GM21576 (cell line): ENCODE data around the gene ATP13A1.

Source experiments
- ATAC-seq: cut with Tn5 transposase; IDR thresholded peaks from one replicate; pipeline ENCODE4 v1.9.1; 2021; ENCODE audit warnings: mild to moderate bottlenecking, moderate library complexity; ENCODE audit not compliant: unreplicated experiment

The ATP13A1 gene

DNA sequence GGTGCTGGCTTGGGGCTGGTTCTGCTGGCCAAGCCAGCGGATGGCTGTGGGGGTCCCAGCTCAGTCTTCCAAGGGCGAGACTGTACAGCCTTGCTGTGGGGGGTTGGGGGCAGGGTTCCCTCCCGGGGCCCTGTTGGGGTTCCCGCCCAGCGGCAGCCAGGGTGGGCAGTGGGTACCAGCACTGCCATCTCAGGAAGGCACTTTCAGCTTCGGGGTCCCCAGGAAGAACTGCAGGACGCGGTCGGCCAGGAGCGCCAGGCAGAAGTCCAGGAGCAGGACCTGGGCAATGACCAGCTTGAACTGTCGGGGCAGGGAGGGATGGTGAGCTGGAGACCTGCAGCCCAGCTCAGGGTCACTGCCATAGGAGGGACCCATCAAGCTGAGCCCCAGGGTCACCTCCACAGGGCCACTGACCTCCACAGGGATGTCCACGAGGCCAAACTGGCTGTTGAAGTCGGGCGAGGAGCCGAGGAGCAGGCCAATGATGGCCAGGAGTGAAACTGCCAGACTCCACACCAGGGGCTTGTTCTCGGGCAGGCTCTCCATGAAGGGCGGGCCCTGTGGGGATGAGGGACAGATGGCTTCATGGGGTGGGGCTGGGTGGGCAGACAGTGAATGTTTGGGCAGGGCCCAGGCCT is 18.1 kb downstream of the ATP13A1 start:
- no peak for ATAC-seq

DNA sequence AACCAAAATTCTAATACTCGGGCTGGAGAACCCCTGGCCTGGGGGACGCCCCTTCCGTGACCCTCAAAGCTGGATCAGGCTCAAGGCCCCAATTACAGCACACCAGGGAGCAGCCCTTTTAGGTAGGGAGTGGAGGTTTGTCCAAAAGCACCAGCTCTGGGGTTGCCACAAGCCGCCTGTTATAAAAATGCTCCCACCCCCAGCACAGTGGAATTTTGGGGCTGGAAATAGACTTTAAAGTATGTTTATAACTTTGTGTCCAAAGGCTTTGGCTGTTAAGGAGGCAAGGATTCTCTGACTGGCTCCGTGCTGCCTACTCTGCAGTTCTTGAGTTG is 19.5 kb downstream of the ATP13A1 start:
- ATAC-seq: no peak

DNA sequence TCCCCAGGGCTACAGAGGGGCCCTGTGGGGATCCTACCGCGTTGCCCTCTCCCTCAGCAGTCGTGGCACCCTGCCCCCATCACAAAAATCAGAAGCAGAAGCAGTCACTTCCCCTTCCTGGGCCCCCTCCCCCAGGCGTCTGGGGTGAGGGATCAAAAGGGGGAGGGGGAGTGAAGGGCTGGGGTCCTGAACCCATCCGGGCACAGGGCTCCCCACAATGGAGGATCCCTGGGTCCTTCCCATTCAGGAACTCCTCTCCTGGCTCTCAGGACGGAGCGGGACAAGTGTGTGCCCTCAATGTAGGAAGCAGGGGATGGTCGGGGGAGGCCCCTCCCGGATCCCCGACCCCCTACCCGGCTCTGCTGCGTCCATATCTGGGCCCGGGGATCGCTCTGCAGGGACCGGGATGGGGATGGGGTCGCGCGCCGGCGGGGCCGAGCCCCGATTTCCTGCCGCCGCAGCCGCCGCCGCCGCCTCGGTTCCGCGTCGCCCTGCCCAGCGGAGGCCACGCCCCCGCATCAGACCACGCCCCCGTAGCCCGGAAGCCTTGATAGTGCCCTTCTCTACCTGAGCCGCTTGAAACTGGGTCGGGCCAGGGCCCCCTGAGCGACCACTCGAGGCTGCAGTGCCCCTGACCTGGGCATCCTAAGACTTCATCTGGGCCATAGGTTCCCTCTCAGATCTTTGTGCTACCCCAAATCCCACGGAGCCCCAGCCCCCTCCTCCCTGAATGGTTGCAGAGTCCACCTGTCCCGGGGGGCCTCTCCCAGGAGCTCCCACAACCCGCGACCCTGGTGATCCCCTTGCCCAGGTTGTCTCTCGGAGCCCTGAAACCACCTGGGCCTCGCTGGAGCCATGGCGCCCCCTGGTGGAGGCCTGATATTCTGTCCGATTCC is 20.1 kb downstream of the ATP13A1 start, which contains the start of gene GMIP:
GMIP (minus strand) TSS at position 500 of the 896 bp plus-strand sequence; CDS start at position 372, 128 bp downstream.
- peak; percentile 59 for ATAC-seq

DNA sequence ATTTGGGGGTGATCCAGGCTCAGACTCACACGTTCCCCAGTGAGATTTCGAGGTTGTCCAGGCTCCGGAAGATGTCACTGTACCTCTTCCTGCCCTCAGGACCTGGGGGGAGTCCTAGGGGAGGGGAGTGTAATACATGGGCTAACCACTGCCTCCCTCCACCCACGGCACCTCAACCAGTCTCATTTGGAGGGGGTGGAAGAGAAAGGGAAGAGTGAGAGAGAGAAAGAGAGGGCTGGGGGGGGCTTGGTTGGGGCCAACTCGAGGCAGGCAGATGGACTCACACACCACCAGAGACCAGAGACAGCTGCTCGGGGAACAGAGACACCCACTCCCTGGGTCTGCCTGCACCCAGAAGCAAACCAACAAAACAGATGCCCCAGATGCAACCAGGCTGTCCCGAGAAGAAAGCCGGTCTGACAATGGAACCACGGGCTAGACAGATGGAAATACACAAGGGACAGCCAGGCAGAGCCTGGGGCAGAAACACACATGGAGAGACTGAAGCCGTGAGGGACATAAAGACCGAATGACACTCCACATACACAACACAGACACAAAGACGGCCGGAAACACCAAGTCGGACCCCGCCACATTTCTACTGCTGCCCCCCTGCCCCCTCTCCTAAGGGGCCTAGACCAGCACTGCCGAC is 20.8 kb downstream of the ATP13A1 start:
- ATAC-seq: no peak

DNA sequence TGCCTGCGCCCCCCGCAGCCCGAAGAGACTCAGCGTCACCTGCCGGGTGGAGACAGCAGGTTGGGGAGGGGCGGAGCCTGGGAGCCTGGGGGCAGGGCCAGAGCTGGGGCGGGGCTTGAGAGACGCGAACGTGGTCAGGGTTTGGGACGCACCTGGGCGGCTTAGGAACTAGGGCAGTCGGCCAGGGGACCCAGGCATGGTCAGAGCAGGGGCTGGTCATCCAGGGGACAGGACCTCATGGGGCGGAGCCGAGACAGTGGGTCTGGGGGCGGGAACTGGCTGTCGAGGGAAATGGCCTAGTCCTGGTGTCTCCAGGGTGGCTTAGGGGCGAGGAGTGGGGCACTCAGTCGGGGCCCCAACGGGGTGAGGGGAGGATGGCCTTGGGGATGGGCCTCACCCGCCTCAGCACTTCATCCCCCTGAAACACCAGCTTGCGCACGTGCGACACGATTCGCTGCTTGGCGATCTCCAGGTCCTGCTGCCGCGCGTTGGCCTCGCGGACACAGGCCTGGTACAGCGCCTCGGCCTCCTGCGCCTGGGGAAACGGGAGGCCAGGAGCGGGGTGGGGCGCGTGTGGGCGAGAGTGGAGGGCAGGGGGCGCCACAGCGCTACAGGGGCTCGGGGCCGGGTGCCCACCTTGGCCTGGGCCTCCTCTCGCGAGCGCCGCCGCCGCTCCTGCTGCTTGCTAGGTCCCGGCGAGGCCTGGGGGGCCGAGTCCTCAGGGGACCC is 25.8 kb downstream of the ATP13A1 start:
- no peak for ATAC-seq

DNA sequence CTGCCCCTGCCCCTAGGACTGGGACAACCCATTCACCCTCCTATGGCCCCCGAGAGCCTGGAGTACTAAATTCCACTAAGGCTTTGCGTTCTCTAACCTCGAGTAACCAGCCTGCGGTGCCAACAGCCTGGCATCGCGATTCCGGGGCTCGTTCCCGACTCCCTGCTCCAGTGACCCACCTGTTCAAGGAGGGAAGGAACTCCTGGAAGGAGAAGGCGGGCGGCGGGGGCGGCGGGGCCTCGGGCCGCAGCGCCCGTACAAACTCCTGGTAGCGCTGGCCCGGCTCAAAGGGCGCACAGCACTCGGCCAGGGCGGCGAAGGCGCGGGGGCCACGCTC is 26.3 kb downstream of the ATP13A1 start:
- no peak for ATAC-seq

- ATAC-seq: no peak
Measured at GRCh38 chr19:19636573-19637185, 26.8 kb downstream of the ATP13A1 start.

DNA sequence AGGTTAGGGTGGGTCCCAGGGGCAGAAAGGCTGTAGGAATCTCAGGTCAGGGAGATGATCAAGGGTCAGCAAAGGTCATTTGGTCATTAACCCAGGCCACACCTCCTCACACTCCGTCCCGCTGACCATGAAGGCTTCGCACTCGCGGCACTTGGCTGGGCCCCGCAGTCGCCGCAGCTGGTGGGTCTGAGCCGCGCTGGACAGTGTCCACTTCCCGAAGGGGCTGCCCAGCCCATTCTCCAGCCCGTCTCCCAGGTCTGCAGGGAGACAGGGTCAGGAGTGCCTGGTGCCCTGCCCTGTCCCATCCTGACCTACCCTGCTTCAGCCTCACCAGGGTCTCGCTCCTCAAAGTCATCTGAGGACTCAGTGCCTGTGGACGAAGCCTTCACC is 28.2 kb downstream of the ATP13A1 start:
- no peak for ATAC-seq

- no peak for ATAC-seq
Measured at GRCh38 chr19:19634516-19635312, 28.8 kb downstream of the ATP13A1 start.

DNA sequence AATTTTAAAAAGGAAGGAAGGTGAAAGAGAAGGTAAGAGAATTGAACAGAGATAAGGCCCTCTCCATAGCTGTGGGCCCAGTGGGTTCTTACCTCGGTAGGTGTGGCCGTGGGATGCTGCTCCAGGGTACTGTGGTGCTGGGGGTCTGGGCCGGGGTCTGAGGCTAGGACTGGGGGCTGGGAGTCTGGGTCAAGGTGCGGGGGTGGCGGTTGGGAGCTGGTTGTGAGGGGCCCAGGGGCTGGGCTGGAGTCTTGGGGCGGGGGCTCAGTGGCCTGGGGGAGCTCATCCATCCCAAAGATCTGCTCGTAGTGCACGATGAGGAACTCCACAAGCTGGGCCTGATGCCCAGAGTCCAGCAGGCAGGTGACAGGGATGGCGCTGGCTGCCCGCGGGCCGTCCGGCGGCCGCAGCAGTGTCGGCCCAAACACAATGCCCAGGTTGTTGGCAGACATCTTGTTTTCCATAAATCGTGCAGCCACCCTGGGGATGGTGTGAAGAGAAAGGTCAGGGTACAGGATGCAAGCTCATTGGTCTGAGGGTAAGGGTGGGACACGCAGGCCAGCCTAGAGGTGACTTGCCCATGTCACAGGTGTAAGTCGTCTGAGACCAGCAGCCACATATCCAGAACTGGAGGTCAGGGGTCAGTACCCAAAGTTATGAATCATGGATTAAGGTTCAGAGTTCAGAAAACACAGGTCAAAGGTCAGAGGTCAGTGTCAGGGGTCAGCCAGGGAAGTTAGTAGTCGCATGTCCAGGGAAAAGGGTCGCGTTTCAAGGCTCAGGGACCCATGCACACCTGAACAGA is 29.6 kb downstream of the ATP13A1 start:
- ATAC-seq: no peak

- ATAC-seq: no peak
Measured at GRCh38 chr19:19632661-19633060, 30.8 kb downstream of the ATP13A1 start.

GRCh38 chr19:19631346-19631745 is 32.1 kb downstream of the ATP13A1 start:
- ATAC-seq: no peak

- ATAC-seq: no peak
Measured at GRCh38 chr19:19630426-19630825, 33.0 kb downstream of the ATP13A1 start.

GRCh38 chr19:19630062-19630414 is 33.4 kb downstream of the ATP13A1 start:
- ATAC-seq: no peak

DNA sequence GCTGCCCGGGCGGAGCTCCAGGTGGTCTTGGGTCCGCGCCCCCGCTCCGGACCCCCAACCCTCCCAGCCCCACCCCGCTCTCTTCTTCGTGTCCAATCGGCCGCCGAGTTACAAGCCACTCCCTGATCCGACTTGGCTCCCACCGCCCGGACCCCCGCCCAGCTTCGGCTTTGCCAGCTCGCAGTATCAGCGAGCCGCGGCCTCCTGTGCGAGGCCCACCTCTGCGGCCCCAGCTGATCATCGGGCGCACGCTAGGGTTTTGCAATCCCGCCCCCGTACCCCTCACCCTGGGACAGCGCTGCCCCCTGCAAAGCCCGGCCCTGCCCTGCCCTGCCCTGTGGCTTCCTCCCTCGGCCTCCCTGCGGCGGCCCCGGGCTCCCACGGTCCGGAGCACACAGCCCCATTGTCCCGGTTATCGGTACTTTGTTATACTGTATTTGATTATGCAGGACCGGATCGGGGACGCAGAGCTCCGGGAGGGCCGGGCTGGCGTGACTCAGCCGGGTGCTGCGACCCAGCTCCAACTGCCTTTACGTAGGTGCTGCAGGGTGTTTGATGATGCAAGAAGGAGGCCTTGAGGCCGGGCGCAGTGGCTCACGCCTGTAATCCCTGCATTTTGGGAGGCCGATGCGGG is 34.9 kb downstream of the ATP13A1 start:
- ATAC-seq: no peak

GRCh38 chr19:19627621-19628500 is 35.6 kb downstream of the ATP13A1 start, which contains the start of gene LPAR2:
TSS of gene LPAR2 (minus strand) at chr19:19628220. CDS start at chr19:19627275, 945 bp downstream.
- ATAC-seq: peak; percentile 58

DNA sequence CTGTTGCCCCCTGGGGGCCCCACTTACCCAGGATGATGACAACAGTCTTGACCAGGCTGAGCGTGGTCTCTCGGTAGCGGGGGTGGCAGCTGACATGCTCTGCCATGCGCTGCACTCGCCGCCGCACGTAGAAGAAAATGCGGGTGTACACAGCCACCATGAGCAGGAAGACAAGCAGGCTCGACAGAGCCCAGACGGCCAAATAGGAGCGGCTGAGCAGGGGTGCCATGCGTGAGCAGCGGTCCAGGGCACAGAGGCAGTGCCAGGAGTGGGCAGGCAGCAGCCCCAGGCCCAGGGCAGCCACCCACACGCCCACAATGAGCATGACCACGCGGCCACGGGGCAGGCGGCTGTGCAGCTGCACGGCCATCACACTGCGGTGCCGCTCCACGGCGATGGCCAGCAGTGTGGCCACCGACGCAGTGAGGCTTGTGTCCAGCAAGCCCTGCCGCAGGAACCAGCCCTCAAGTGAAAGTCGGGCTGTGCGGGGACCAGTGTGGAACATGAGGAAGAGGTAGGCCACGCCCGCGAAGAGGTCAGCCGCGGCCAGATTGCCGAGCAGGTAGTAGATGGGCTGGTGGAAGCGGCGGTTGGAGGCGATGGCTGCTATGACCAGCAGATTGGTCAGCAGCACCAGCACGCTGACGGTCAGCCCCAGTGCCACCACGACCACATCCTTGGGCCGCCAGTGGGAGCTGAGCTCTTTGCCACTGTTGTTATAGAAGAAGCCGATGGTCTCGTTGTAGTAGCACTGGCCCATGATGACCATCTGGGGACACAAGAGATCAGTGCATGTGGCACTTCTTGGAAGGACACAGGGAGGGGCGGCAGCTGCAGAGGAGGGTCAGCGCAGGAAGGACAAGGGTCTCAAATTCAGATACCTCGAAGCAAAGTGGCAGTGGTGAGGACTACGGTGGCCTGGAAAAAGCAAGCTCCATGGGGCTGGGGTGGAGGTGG is 36.7 kb downstream of the ATP13A1 start:
- ATAC-seq: no peak
